C4-2B (cell line): Measurements from ENCODE around the gene GID8.

Experiments
- H3K27ac ChIP-seq: fragments of 450-650 bp; 2 replicates; pipeline ENCODE4 v1.5.1; 2017
- ZFX ChIP-seq: fragments of 450-650 bp; IDR thresholded peaks from 2 replicates; pipeline ENCODE4 v1.6.1; 2017
- TF ChIP-seq, protein P1 (sequence below): fragments of 450-650 bp; conservative IDR thresholded peaks from 2 replicates; pipeline ENCODE4 v1.5.1; 2017; ENCODE audit warnings: mild to moderate bottlenecking

The GID8 gene

DNA sequence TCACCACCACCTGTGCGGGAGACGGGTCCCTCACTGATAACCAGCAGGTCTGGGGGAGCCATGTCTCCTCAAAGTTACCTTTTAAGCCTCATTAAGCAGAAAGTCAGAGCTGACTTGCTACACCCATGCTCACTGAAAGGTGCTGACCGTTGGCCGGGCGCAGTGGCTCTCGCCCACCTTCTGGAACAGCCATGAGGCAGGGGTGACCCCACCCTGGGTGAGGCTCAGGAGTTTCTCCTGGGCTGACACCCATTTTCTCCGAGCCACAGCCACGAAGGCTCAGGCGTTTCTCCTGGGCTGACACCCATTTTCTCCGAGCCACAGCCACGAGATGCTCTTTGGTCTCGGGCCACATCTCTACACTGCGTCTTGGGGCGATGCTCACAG is 58.6 kb downstream of the GID8 start:
- no peak overlapping the region for H3K27ac ChIP-seq
- TF ChIP-seq ZFX = no peak
- TF ChIP-seq, protein P1, sequence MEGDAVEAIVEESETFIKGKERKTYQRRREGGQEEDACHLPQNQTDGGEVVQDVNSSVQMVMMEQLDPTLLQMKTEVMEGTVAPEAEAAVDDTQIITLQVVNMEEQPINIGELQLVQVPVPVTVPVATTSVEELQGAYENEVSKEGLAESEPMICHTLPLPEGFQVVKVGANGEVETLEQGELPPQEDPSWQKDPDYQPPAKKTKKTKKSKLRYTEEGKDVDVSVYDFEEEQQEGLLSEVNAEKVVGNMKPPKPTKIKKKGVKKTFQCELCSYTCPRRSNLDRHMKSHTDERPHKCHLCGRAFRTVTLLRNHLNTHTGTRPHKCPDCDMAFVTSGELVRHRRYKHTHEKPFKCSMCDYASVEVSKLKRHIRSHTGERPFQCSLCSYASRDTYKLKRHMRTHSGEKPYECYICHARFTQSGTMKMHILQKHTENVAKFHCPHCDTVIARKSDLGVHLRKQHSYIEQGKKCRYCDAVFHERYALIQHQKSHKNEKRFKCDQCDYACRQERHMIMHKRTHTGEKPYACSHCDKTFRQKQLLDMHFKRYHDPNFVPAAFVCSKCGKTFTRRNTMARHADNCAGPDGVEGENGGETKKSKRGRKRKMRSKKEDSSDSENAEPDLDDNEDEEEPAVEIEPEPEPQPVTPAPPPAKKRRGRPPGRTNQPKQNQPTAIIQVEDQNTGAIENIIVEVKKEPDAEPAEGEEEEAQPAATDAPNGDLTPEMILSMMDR = no peak

- TF ChIP-seq, protein P1 = no peak
- TF ChIP-seq ZFX = no peak
- no peak overlapping the region for H3K27ac ChIP-seq
These were observed 59.6 kb downstream of the GID8 start for GRCh38 chr20:62997417-62998035.
